ENCODE results near the gene C5orf15.

DNA sequence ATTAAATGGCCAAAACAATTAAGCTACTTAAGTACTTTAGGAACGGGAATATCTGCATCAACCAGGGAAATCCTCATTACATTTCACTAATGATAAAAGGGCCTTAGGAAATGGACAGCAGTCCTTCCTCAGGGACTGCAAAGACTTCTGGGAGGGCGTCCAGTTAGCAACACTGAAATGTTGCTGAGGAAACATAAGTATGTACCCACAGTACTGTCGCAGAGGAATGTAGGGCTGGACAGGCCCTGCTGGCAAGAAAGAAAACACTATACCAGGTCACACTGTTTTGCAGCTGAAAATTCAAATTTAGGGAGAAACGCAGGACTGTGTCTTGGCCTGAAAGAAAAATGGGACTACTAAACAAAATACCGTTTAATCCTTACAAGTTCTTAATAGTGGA, 1.3 kb downstream of the C5orf15 start:
- TF ChIP-seq, protein P1, sequence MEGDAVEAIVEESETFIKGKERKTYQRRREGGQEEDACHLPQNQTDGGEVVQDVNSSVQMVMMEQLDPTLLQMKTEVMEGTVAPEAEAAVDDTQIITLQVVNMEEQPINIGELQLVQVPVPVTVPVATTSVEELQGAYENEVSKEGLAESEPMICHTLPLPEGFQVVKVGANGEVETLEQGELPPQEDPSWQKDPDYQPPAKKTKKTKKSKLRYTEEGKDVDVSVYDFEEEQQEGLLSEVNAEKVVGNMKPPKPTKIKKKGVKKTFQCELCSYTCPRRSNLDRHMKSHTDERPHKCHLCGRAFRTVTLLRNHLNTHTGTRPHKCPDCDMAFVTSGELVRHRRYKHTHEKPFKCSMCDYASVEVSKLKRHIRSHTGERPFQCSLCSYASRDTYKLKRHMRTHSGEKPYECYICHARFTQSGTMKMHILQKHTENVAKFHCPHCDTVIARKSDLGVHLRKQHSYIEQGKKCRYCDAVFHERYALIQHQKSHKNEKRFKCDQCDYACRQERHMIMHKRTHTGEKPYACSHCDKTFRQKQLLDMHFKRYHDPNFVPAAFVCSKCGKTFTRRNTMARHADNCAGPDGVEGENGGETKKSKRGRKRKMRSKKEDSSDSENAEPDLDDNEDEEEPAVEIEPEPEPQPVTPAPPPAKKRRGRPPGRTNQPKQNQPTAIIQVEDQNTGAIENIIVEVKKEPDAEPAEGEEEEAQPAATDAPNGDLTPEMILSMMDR (IDR thresholded peaks at IDR 0.05), result no peak
- TF ChIP-seq POLR2A (IDR thresholded peaks at IDR 0.05) (no peak), POLR2AphosphoS5 (IDR thresholded peaks at IDR 0.05) (no peak), EP300 (IDR thresholded peaks at IDR 0.05; ENCODE audit: low read depth) (no peak)

Measured in transverse colon (tissue), 4 donors.